Keratinocyte (primary cell): ENCODE data around the gene CTCF.

Experiments
- CTCF ChIP-seq, 3 experiments: IDR thresholded peaks in 1 of 3; conservative IDR thresholded peaks in 1 of 3; optimal IDR thresholded peaks in 1 of 3; 2 replicates in 2 of 3; 3 replicates in 1 of 3; pipeline versions ENCODE3 to v1.5.1; 2011; ENCODE audit warnings: low read length in 3 of 3, mild to moderate bottlenecking in 3 of 3, moderate library complexity in 2 of 3, control low read depth in 1 of 3, inconsistent platforms in 1 of 3; ENCODE audit not compliant: insufficient read depth in 2 of 3; ENCODE audit errors: extremely low read depth in 1 of 3
- EZH2 ChIP-seq: IDR thresholded peaks from one replicate; pipeline ENCODE4 v1.6.1; 2012; ENCODE audit warnings: inconsistent platforms, mild to moderate bottlenecking, low read length, moderate library complexity

GRCh38 chr16:67552476-67552875, 9.8 kb upstream of the CTCF start:
- TF ChIP-seq CTCF (optimal IDR thresholded peaks at IDR 0.05 in 1 of 3, IDR thresholded peaks at IDR 0.05 in 1 of 3, conservative IDR thresholded peaks at IDR 0.05 in 1 of 3; ENCODE audit: extremely low read depth in 1 of 3, insufficient read depth in 2 of 3, low read length in 3 of 3) (no peak), EZH2 (no peak)
